A549 (cell line): ENCODE data around the gene FOXD3. TPM values are rescaled to one million over a fixed set of nuclear protein-coding genes. Genes with fewer than 3 reads are reported as not detected.

Experiments used
- ATAC-seq, 2 experiments: fragments of 200-7000 bp in 1 of 2; fragments of >200 bp in 1 of 2; cut with Nextera tagmentation in 1 of 2; cut with Tn5 transposase in 1 of 2; 3 replicates each; pipeline versions ENCODE4 v1.8.0 to v1.9.1; 2018 to 2020; ENCODE audit warnings: mild to moderate bottlenecking in 1 of 2, moderate library complexity in 1 of 2
- CTCF ChIA-PET: fragments of 300-600 bp; sonication (Branson Sonifier 250); formaldehyde crosslinking; extraction: SDS; loops from one replicate; lab custom pipeline; 2021; ENCODE audit warnings: antibody characterized with exemption, inconsistent platforms; lab: Yijun Ruan, JAX
- POLR2A ChIA-PET: fragments of 350-600 bp; formaldehyde crosslinking; extraction: SDS; loops from one replicate; lab custom pipeline; 2021; ENCODE audit warnings: antibody characterized with exemption, inconsistent platforms; lab: Yijun Ruan, JAX
- DNase-seq, 2 experiments: peaks; one replicate each; pipeline versions ENCODE4 v3.0.0 to v3.0.0-alpha.2; 2011 to 2016; ENCODE audit warnings: low read depth in 1 of 2, low spot score in 1 of 2
- FAIRE-seq: peaks from 2 replicates; lab custom pipeline; 2011; peaks lifted over from hg19 to GRCh38; lab: Jason Lieb, UNC
- H3K27ac ChIP-seq, 2 experiments: fragments of >200 bp; sonication (Bioruptor Twin); formaldehyde crosslinking; 3 replicates each; pipeline ENCODE4 v1.5.1; 2016 to 2017
- H3K4me1 ChIP-seq: fragments of >200 bp; sonication (Bioruptor Twin); formaldehyde crosslinking; 3 replicates; pipeline ENCODE4 v1.6.1; 2016
- H3K4me2 ChIP-seq: fragments of >200 bp; sonication (Bioruptor Twin); formaldehyde crosslinking; 3 replicates; pipeline ENCODE4 v1.6.1; 2016
- H3K4me3 ChIP-seq: fragments of >200 bp; sonication (Bioruptor Twin); formaldehyde crosslinking; 3 replicates; pipeline ENCODE4 v1.5.1; 2016
- H3K9me3 ChIP-seq: fragments of >200 bp; sonication (Bioruptor Twin); formaldehyde crosslinking; 3 replicates; pipeline ENCODE4 v1.6.1; 2016
- CBX2 ChIP-seq: fragments of 200-600 bp; sonication (generic); IDR thresholded peaks from 2 replicates; pipeline ENCODE4 v1.6.1; 2016; ENCODE audit warnings: low read depth, mild to moderate bottlenecking, borderline replicate concordance
- CBX8 ChIP-seq: fragments of 200-600 bp; sonication (generic); IDR thresholded peaks from 2 replicates; pipeline ENCODE4 v1.6.1; 2016
- CHD2 ChIP-seq: fragments of 150-350 bp; IDR thresholded peaks from 2 replicates; pipeline ENCODE4 v1.6.1; 2014; ENCODE audit warnings: low read length; ENCODE audit not compliant: partially characterized antibody
- CHD4 ChIP-seq: fragments of 200-600 bp; sonication (generic); IDR thresholded peaks from 2 replicates; pipeline ENCODE4 v1.6.1; 2016; ENCODE audit warnings: antibody characterized with exemption, mild to moderate bottlenecking, borderline replicate concordance
- EHMT2 ChIP-seq: fragments of 200-600 bp; sonication (generic); IDR thresholded peaks from 2 replicates; pipeline ENCODE4 v1.6.1; 2016; ENCODE audit warnings: antibody characterized with exemption, low read depth, mild to moderate bottlenecking, moderate library complexity
- ESRRA ChIP-seq: fragments of 150-350 bp; IDR thresholded peaks from 2 replicates; pipeline ENCODE4 v1.6.1; 2014; ENCODE audit warnings: mild to moderate bottlenecking, low read length, borderline replicate concordance
- FOXS1 ChIP-seq: fragments of 250-450 bp; sonication (Bioruptor Pico); IDR thresholded peaks from 2 replicates; pipeline ENCODE4 v1.5.0; 2020; ENCODE audit warnings: mild to moderate bottlenecking, moderate library complexity
- KDM5A ChIP-seq: fragments of 200-600 bp; sonication (generic); IDR thresholded peaks from 2 replicates; pipeline ENCODE4 v1.6.1; 2016; ENCODE audit warnings: antibody characterized with exemption, mild to moderate bottlenecking
- MAFK ChIP-seq: fragments of 450-650 bp; IDR thresholded peaks from 2 replicates; pipeline ENCODE4 v1.6.1; 2014; ENCODE audit not compliant: partially characterized antibody
- NFE2L2 ChIP-seq: fragments of 150-350 bp; conservative IDR thresholded peaks from 2 replicates; pipeline ENCODE4 v1.6.1; 2014; ENCODE audit warnings: low read length
- NPAS2 ChIP-seq: fragments of 250-450 bp; sonication (Bioruptor Pico); IDR thresholded peaks from 2 replicates; pipeline ENCODE4 v1.8.0; 2022; ENCODE audit warnings: mild to moderate bottlenecking, moderate library complexity, borderline replicate concordance
- PHF8 ChIP-seq: fragments of 200-600 bp; sonication (generic); IDR thresholded peaks from 2 replicates; pipeline ENCODE4 v1.6.1; 2016; ENCODE audit warnings: low read depth, mild to moderate bottlenecking, antibody characterized with exemption, moderate library complexity, borderline replicate concordance
- POLR2A ChIP-seq: IDR thresholded peaks from 2 replicates; pipeline ENCODE4 v1.6.1; 2012; ENCODE audit warnings: mild to moderate bottlenecking, low read length
- SREBF2 ChIP-seq: fragments of 450-650 bp; IDR thresholded peaks from 2 replicates; pipeline ENCODE4 v1.6.1; 2014; ENCODE audit warnings: mild to moderate bottlenecking, moderate library complexity
- TFCP2L1 ChIP-seq: fragments of 250-450 bp; sonication (Bioruptor Pico); IDR thresholded peaks from 2 replicates; pipeline ENCODE4 v1.5.0; 2021; ENCODE audit warnings: mild to moderate bottlenecking
- whole genome bisulfite sequencing: methylation state at CpG from one replicate; pipeline ENCODE4 v1.1.6; 2017; ENCODE audit errors: missing lambda C conversion rate; 5-methylcytosine and 5-hydroxymethylcytosine counted together
- polyA plus RNA-seq, 4 experiments: library from polyadenylated mRNA; depleted of rRNA in 3 of 4; stranded (reverse); fragments of >200 nt; fragmentation: RNase III in 1 of 4; extraction: RNeasy Plus Mini Kit Qiagen cat#74134 plus additional on column Dnase treatment in 1 of 4; gene quantifications; 2 replicates in 3 of 4; 3 replicates in 1 of 4; pipeline ENCODE4 v1.2.3, GENCODE V29; 2011 to 2017
- TF ChIP-seq, protein P1 (sequence below): fragments of 150-350 bp; IDR thresholded peaks from 2 replicates; pipeline ENCODE4 v1.6.1; 2014; ENCODE audit warnings: low read depth, mild to moderate bottlenecking, low read length
- TF ChIP-seq, protein P2 (sequence below): IDR thresholded peaks from 2 replicates; pipeline ENCODE4 v1.6.1; 2012; ENCODE audit warnings: low read depth, borderline replicate concordance
- TF ChIP-seq, protein P3 (sequence below): fragments of 250-450 bp; sonication (Bioruptor Pico); IDR thresholded peaks from 2 replicates; pipeline ENCODE4 v1.5.0; 2020; ENCODE audit warnings: low read depth, mild to moderate bottlenecking, moderate library complexity
- TF ChIP-seq, protein P4 (sequence below): fragments of 200-600 bp; sonication (generic); IDR thresholded peaks from 2 replicates; pipeline ENCODE4 v1.6.1; 2016; ENCODE audit warnings: antibody characterized with exemption, mild to moderate bottlenecking, moderate library complexity
- TF ChIP-seq, protein P5 (sequence below): fragments of >200 bp; sonication (Bioruptor Twin); formaldehyde crosslinking; IDR thresholded peaks from 3 replicates; pipeline ENCODE4 v1.6.1; 2016

The FOXD3 gene
- polyA plus RNA-seq, 2 of the 4 experiments (the other 2 are of a cell fraction), result 0.09 to 0.34 TPM

DNA sequence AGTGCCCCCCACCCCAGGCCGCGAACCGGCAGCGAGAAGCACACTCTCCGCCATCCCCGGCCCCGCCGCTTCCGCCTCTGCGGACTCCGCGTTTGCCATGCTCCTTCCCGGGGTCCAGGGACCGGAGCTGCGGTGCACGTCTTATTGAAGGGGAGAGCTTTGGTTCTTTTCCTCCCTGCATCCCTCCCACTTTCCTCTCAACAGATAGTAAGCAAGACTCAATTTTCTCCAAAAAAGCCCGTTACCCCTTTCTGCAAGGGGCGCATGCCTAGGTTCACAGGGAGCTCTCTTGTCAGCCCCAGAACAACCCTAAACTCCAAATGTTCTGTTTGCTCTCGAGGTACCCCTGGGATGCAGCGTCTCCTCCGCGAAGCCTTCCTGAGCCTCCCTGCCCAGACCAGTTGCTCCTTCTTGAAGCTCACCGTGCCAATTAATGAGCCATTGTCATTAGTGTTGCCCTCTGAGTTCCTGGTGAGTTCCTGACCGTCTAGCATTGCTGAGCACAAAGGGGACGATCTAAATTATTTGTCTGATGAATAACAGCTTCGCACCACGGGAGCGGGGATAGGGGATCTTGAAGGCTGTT lies 8.1 kb downstream of the FOXD3 start:
- Histone ChIP-seq H3K27ac (no peak overlapping the region), H3K4me2 (no peak overlapping the region), H3K4me1 (no peaks in the 10 kb centered on the region), H3K9me3 (no peaks in the 10 kb centered on the region), H3K4me3 (no peak overlapping the region)
- CTCF ChIA-PET, result interaction anchor here (0.6 to 1.8 kb wide), 4 partner anchors 14 to 46 kb away, joined by 3 to 5 read pairs (median 4); no protein-coding TSS in a partner anchor
- TF ChIP-seq KDM5A, result no peak
- TF ChIP-seq, protein P1, sequence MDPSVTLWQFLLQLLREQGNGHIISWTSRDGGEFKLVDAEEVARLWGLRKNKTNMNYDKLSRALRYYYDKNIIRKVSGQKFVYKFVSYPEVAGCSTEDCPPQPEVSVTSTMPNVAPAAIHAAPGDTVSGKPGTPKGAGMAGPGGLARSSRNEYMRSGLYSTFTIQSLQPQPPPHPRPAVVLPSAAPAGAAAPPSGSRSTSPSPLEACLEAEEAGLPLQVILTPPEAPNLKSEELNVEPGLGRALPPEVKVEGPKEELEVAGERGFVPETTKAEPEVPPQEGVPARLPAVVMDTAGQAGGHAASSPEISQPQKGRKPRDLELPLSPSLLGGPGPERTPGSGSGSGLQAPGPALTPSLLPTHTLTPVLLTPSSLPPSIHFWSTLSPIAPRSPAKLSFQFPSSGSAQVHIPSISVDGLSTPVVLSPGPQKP, result no peak
- TF ChIP-seq FOXS1, result no peak
- no peak for TF ChIP-seq POLR2A
- TF ChIP-seq, protein P2, sequence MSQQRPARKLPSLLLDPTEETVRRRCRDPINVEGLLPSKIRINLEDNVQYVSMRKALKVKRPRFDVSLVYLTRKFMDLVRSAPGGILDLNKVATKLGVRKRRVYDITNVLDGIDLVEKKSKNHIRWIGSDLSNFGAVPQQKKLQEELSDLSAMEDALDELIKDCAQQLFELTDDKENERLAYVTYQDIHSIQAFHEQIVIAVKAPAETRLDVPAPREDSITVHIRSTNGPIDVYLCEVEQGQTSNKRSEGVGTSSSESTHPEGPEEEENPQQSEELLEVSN, result no peak
- TF ChIP-seq SREBF2, result no peak
- TF ChIP-seq, protein P3, sequence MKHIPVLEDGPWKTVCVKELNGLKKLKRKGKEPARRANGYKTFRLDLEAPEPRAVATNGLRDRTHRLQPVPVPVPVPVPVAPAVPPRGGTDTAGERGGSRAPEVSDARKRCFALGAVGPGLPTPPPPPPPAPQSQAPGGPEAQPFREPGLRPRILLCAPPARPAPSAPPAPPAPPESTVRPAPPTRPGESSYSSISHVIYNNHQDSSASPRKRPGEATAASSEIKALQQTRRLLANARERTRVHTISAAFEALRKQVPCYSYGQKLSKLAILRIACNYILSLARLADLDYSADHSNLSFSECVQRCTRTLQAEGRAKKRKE (CRISPR knock-in tag), result no peak
- TF ChIP-seq NFE2L2, result no peak
- no peak for TF ChIP-seq MAFK
- no peak for TF ChIP-seq PHF8
- TF ChIP-seq NPAS2 (CRISPR knock-in tag), result no peak
- TF ChIP-seq ESRRA, result no peak
- TF ChIP-seq CBX2, result no peak
- no peak for TF ChIP-seq EHMT2
- no peak for TF ChIP-seq CBX8
- no peak for TF ChIP-seq CHD4
- TF ChIP-seq, protein P4, sequence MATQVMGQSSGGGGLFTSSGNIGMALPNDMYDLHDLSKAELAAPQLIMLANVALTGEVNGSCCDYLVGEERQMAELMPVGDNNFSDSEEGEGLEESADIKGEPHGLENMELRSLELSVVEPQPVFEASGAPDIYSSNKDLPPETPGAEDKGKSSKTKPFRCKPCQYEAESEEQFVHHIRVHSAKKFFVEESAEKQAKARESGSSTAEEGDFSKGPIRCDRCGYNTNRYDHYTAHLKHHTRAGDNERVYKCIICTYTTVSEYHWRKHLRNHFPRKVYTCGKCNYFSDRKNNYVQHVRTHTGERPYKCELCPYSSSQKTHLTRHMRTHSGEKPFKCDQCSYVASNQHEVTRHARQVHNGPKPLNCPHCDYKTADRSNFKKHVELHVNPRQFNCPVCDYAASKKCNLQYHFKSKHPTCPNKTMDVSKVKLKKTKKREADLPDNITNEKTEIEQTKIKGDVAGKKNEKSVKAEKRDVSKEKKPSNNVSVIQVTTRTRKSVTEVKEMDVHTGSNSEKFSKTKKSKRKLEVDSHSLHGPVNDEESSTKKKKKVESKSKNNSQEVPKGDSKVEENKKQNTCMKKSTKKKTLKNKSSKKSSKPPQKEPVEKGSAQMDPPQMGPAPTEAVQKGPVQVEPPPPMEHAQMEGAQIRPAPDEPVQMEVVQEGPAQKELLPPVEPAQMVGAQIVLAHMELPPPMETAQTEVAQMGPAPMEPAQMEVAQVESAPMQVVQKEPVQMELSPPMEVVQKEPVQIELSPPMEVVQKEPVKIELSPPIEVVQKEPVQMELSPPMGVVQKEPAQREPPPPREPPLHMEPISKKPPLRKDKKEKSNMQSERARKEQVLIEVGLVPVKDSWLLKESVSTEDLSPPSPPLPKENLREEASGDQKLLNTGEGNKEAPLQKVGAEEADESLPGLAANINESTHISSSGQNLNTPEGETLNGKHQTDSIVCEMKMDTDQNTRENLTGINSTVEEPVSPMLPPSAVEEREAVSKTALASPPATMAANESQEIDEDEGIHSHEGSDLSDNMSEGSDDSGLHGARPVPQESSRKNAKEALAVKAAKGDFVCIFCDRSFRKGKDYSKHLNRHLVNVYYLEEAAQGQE, result no peak
- no peak for TF ChIP-seq TFCP2L1
- TF ChIP-seq, protein P5, sequence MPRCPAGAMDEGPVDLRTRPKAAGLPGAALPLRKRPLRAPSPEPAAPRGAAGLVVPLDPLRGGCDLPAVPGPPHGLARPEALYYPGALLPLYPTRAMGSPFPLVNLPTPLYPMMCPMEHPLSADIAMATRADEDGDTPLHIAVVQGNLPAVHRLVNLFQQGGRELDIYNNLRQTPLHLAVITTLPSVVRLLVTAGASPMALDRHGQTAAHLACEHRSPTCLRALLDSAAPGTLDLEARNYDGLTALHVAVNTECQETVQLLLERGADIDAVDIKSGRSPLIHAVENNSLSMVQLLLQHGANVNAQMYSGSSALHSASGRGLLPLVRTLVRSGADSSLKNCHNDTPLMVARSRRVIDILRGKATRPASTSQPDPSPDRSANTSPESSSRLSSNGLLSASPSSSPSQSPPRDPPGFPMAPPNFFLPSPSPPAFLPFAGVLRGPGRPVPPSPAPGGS, result no peak
- TF ChIP-seq CHD2, result no peak
- 76% methylated on average over 22 of the region's 28 CpGs for WGBS
- POLR2A ChIA-PET, result no interaction called here
- DNase-seq (no peak), FAIRE-seq (no peak), ATAC-seq (no peak)
